ENCODE data around the gene ANKRD23.
"Not testable (repeated sequence)": the region's sequence is repeated elsewhere in the genome, so short reads cannot be mapped to it uniquely, and the experiment has no call there.

The ANKRD23 gene

DNA sequence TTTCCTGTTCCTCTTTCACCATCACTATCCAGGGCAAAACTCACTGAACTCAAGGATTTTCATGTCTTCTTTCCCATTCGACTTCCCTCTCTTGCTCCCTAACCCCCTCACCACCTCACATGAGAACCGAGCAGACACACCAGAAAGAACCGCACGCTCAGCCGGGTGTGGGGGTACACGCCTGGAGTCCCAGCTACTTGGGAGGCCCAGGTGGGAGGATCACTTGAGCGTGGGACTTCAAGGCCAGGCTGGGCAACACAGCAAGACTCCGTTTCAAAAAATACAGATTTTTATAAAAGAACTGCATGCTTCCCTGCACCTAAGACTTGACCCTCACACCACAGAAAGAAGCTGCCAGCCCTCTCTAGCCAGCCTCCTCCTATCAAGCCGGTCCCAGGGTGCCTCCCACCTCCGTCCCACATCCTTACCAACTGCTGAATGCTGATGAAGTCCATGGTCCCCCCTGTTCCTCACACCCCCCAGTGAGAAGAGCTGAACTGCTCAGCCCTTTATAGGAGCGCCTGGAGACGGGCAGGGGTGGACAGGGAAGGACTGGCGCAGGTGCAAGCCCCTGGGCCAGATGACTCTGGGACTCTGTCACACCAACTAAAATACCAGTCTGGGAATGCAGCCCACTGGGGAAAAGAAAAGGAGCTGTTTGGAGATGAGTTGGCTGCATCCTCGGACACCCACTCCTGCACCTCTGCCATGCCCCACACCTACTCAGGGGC lies at the start of gene ANKRD23:
Gene ANKRD23 (minus strand): TSS at position 484 of the 731 bp plus-strand sequence. CDS start 29 bp downstream, at position 455.
- Histone ChIP-seq H3K27ac (ENCODE audit: low read length) (no peak within 1 kb of the TSS), H3K36me3 (replicated peaks; ENCODE audit: low read depth, low read length) (no peaks in the 10 kb centered on the region), H3K9ac (ENCODE audit: low read length) (no peak within 1 kb of the TSS)

GRCh38 chr2:96891591-96892333 lies 47.9 kb upstream of the ANKRD23 start:
- Histone ChIP-seq H3K4me3 (ENCODE audit: low read length) (no peak overlapping the region), H2AFZ (ENCODE audit: low read depth, low read length) (no peak overlapping the region), H3K9me3 (ENCODE audit: insufficient read depth, low read length) (no peaks in the 10 kb centered on the region), H3K4me2 (ENCODE audit: low read length) (no peak overlapping the region), H4K20me1 (ENCODE audit: insufficient read depth, low read length) (no peaks in the 10 kb centered on the region), H3K36me3 (replicated peaks; ENCODE audit: low read depth, low read length) (no peaks in the 10 kb centered on the region), H3K9ac (ENCODE audit: low read length) (no peak overlapping the region), H3K27me3 (ENCODE audit: low read depth, low read length) (no peaks in the 10 kb centered on the region; the same call in 1 of the 2 replicates), H3K79me2 (ENCODE audit: low read length) (no peaks in the 10 kb centered on the region), H3K27ac (ENCODE audit: low read length) (no peak overlapping the region), H3K4me1 (ENCODE audit: low read length) (peaks cover 15% of the 10 kb centered on the region)
- TF ChIP-seq EZH2phosphoT487 (IDR thresholded peaks at IDR 0.05; ENCODE audit: low read depth) = no peak
- no peak for TF ChIP-seq CTCF (IDR thresholded peaks at IDR 0.05; ENCODE audit: low read depth, low read length)

More for the DNA sequence above, at the start of gene ANKRD23:
- H4K20me1 ChIP-seq (ENCODE audit: insufficient read depth, low read length) = no peaks in the 10 kb centered on the region
- no peak within 1 kb of the TSS for H3K4me2 ChIP-seq (ENCODE audit: low read length)
- no peak within 1 kb of the TSS for H3K4me3 ChIP-seq (ENCODE audit: low read length)
- no peak within 1 kb of the TSS for H2AFZ ChIP-seq (ENCODE audit: low read depth, low read length)
- H3K79me2 ChIP-seq (ENCODE audit: low read length) = no peaks in the 10 kb centered on the region
- H3K4me1 ChIP-seq (ENCODE audit: low read length) = no peaks in the 10 kb centered on the region
- no peaks in the 10 kb centered on the region for H3K9me3 ChIP-seq (ENCODE audit: insufficient read depth, low read length)
- TF ChIP-seq CTCF (IDR thresholded peaks at IDR 0.05; ENCODE audit: low read depth, low read length) = no peak
- TF ChIP-seq EZH2phosphoT487 (IDR thresholded peaks at IDR 0.05; ENCODE audit: low read depth) = no peak
- no peaks in the 10 kb centered on the region for H3K27me3 ChIP-seq (ENCODE audit: low read depth, low read length)

DNA sequence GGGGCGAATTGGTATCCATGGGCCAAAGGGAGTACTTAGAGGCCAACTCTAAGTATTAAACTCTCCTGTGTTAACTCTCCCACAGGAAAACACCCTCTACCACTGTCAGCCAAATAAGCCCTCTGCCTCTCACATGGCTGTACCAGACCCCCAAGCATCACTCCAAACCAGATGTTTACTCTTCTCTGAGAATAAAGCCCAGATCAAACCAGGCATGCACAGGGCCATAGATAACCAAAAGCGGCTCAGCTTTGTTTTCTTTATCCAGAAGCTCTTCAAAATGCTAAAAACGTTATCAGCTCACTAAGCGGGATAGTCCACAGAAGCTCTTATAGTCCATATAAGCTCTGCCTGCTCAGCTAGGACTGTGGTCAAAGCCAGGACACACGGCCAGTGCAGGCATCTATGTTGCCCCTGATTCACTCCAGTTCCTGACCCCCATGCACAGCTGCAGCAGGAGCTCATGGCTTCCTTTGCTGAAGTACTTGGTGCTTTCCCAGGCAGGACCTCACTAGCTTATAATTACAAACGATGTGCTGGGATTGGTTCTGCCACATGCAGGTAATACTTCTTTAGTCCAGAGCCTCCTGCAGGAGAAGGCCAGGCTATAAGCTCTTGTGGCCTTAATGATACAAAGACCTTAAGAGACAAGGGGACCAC lies 47.0 kb upstream of the ANKRD23 start:
- Histone ChIP-seq H3K9ac (ENCODE audit: low read length) (no peak overlapping the region), H3K36me3 (replicated peaks; ENCODE audit: low read depth, low read length) (no peaks in the 10 kb centered on the region), H3K27ac (ENCODE audit: low read length) (no peak overlapping the region), H3K79me2 (ENCODE audit: low read length) (no peaks in the 10 kb centered on the region), H4K20me1 (ENCODE audit: insufficient read depth, low read length) (no peaks in the 10 kb centered on the region), H3K9me3 (ENCODE audit: insufficient read depth, low read length) (no peaks in the 10 kb centered on the region), H3K4me1 (ENCODE audit: low read length) (peaks cover 21% of the 10 kb centered on the region), H2AFZ (ENCODE audit: low read depth, low read length) (no peak overlapping the region), H3K27me3 (ENCODE audit: low read depth, low read length) (no peaks in the 10 kb centered on the region; the same call in 1 of the 2 replicates), H3K4me3 (ENCODE audit: low read length) (no peak overlapping the region), H3K4me2 (ENCODE audit: low read length) (no peak overlapping the region)
- no peak for TF ChIP-seq CTCF (IDR thresholded peaks at IDR 0.05; ENCODE audit: low read depth, low read length)
- no peak for TF ChIP-seq EZH2phosphoT487 (IDR thresholded peaks at IDR 0.05; ENCODE audit: low read depth)

DNA sequence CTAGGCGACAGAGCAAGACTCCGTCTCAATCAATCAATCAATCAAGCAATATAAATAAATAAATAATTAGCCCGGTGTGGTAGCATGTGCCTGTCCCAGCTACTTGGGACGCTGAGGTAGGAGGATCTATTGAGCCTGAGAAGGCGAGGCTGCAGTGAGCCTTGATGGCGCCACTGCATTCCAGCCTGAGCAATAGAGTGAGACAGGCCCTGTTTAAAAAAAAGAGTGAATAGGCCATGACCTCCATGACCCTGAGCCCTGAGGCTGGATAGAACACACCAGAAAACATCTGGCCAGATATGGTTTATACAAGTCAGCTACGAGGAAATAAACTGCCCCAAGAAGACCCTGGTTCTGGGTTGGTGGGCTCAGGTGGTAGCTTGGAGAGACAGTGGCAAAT lies 46.4 kb upstream of the ANKRD23 start:
- no peak overlapping the region for H3K27ac ChIP-seq (ENCODE audit: low read length)
- no peaks in the 10 kb centered on the region for H4K20me1 ChIP-seq (ENCODE audit: insufficient read depth, low read length)
- H3K9ac ChIP-seq (ENCODE audit: low read length) = no peak overlapping the region
- H3K9me3 ChIP-seq (ENCODE audit: insufficient read depth, low read length) = no peaks in the 10 kb centered on the region
- H3K36me3 ChIP-seq (replicated peaks; ENCODE audit: low read depth, low read length) = no peaks in the 10 kb centered on the region
- H3K4me1 ChIP-seq (ENCODE audit: low read length) = peaks cover 27% of the 10 kb centered on the region
- H2AFZ ChIP-seq (ENCODE audit: low read depth, low read length) = no peak overlapping the region
- no peak overlapping the region for H3K4me2 ChIP-seq (ENCODE audit: low read length)
- no peaks in the 10 kb centered on the region; the same call in 1 of the 2 replicates for H3K27me3 ChIP-seq (ENCODE audit: low read depth, low read length)
- TF ChIP-seq EZH2phosphoT487 (IDR thresholded peaks at IDR 0.05; ENCODE audit: low read depth) = no peak
- TF ChIP-seq CTCF (IDR thresholded peaks at IDR 0.05; ENCODE audit: low read depth, low read length) = no peak
- no peak overlapping the region for H3K4me3 ChIP-seq (ENCODE audit: low read length)
- H3K79me2 ChIP-seq (ENCODE audit: low read length) = no peaks in the 10 kb centered on the region

GRCh38 chr2:96889502-96889901 lies 45.7 kb upstream of the ANKRD23 start:
- H2AFZ ChIP-seq (ENCODE audit: low read depth, low read length); H4K20me1 ChIP-seq (ENCODE audit: insufficient read depth, low read length); H3K79me2 ChIP-seq (ENCODE audit: low read length); H3K4me2 ChIP-seq (ENCODE audit: low read length); H3K9me3 ChIP-seq (ENCODE audit: insufficient read depth, low read length); H3K27ac ChIP-seq (ENCODE audit: low read length); H3K36me3 ChIP-seq (replicated peaks; ENCODE audit: low read depth, low read length); H3K9ac ChIP-seq (ENCODE audit: low read length); H3K27me3 ChIP-seq (ENCODE audit: low read depth, low read length); H3K4me3 ChIP-seq (ENCODE audit: low read length): not testable (repeated sequence)
- peaks cover 28% of the 10 kb centered on the region for H3K4me1 ChIP-seq (ENCODE audit: low read length)
